ENCODE data around the gene RHBDL3.

RHBDL3 gene

DNA sequence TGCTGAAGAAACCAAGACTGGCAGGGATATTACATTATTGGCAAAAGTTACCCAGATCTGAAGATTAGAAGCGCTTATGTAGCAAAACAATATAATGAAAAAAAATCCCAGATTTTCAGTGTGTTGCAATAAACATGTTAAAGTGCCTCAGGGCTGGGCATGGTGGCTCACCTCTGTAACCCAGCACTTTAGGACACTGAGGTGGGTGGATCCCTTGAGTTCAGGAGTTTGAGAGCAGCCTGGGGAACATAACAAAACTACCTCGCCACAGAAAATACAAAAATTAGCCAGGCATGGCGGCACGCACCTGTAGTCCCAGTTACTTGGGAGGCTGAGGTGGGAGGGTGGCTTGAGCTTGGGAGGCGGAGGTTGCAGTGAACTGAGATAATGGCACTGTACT is 91.1 kb downstream of the RHBDL3 start:
- DNase-seq (ENCODE audit: low read depth in 3 of 3) = no peak

DNA sequence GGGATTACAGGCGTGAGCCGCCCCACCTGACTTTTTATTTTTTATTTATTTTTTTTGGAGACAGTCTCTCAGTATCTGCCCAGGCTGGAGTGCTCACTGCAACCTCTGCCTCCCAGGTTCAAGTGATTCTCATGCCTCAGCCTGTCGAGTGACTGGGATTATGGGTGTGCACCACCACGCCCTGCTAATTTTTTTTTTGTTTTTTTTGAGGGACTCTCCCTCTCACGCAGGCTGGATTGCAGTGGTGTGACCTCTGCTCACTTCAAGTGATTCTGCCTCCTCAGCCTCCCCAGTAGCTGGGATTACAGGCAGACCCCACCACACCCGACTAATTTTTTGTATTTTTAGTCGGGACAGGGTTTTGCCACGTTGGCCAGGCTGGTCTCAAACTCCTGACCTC is 92.0 kb downstream of the RHBDL3 start:
- DNase-seq (ENCODE audit: low read depth in 3 of 3) = no peak

DNA sequence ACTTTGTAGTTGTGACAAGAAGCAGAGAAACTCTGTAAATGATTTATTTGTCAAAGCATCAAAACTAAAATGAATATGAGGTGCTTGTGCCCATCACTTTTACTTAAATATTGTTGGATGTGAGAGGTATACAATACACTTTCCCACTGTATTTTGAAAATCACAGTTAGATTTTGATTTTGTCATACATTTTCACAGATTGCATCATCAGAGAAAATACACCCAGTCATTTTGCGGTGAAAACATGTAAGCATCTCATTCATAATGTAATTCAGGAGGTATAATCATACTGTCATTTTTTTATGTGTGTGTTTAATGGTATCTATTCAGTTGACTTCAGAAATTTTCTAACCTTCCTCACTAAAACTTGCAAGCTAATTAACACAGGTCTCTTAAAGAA is 95.6 kb downstream of the RHBDL3 start:
- no peak for DNase-seq (ENCODE audit: low read depth in 3 of 3)

DNA sequence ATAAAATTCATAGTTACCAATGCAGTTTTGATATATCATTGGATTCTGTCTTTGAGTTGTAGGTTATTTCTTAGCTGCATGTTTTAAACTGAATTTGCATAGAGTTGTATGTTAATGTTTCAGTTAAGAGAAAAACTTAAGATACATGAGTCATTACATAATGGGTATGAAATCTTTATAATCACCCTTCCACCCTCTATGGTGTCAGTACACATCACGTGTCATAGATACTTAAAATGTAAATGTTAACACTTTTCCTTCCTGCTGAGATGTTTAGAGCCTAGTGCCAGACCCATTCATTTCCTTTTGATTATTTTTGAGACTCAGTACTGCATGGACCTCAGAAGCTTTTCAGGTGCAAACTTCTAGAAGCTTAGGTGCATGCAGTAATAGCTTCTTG is 104.8 kb downstream of the RHBDL3 start:
- DNase-seq (ENCODE audit: low read depth in 3 of 3) = no peak

Measured in stimulated activated CD4-positive, alpha-beta T cell treated with anti-CD3 and anti-CD28 coated beads, TNF-alpha, amount 100 ng/mL, for 48 hours (primary cell).